GM23248 (cell line): ENCODE measurements around the gene TRIM3.

Experiments
- EZH2 ChIP-seq: fragments of 200-600 bp; sonication (generic); IDR thresholded peaks from 2 replicates; pipeline ENCODE4 v1.6.1; 2018; ENCODE audit warnings: antibody characterized with exemption, mild to moderate bottlenecking; ENCODE audit not compliant: insufficient read depth, poor library complexity, severe bottlenecking
- EZH2phosphoT487 ChIP-seq: fragments of 200-600 bp; sonication (generic); IDR thresholded peaks from 2 replicates; pipeline ENCODE4 v1.6.1; 2018; ENCODE audit warnings: antibody characterized with exemption, moderate library complexity, mild to moderate bottlenecking, low read depth; ENCODE audit not compliant: insufficient read depth

GRCh38 chr11:6476571-6476970, 2.8 kb upstream of the TRIM3 start:
- TF ChIP-seq EZH2phosphoT487 (no peak), EZH2 (no peak)
